Measurements from ENCODE around the gene CALY. TPM values are rescaled to one million over a fixed set of nuclear protein-coding genes. Genes with fewer than 3 reads are reported as not detected.

CALY gene
- total RNA-seq, 2 donors from 2014 or later, result 0.98 TPM; not detected in 1

- H3K4me3 ChIP-seq, result peak overlapping the region; percentile 19 to 43
These were observed 18.1 kb downstream of the CALY start for GRCh38 chr10:133318494-133319127.

DNA sequence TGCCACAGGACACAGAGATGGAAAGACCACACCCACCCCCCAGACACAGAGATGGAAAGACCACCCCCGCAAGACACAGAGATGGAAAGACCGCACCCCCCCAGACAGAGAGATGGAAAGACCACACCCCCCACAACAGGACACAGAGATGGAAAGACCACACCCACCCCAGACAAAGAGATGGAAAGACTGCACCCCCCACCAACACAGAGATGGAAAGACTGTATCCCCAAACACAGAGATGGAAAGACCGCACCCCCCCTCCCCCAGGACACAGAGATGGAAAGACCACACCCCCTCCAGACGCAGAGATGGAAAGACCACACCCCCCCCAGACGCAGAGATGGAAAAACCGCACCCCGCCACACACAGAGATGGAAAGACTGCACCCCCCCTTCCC is 20.0 kb downstream of the CALY start:
- Histone ChIP-seq H3K36me3 (no peaks in the 10 kb centered on the region), H3K4me3 (no peak overlapping the region), H3K27ac (no peak overlapping the region), H3K9me3 (no peaks in the 10 kb centered on the region), H3K27me3 (peaks cover 0 to 3% of the 10 kb centered on the region in 2 donors), H3K4me1 (peaks cover 0 to 10% of the 10 kb centered on the region in 2 donors)
- DNase-seq (ENCODE audit: low spot score), result no peak
- TF ChIP-seq, protein P1, sequence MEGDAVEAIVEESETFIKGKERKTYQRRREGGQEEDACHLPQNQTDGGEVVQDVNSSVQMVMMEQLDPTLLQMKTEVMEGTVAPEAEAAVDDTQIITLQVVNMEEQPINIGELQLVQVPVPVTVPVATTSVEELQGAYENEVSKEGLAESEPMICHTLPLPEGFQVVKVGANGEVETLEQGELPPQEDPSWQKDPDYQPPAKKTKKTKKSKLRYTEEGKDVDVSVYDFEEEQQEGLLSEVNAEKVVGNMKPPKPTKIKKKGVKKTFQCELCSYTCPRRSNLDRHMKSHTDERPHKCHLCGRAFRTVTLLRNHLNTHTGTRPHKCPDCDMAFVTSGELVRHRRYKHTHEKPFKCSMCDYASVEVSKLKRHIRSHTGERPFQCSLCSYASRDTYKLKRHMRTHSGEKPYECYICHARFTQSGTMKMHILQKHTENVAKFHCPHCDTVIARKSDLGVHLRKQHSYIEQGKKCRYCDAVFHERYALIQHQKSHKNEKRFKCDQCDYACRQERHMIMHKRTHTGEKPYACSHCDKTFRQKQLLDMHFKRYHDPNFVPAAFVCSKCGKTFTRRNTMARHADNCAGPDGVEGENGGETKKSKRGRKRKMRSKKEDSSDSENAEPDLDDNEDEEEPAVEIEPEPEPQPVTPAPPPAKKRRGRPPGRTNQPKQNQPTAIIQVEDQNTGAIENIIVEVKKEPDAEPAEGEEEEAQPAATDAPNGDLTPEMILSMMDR (IDR thresholded peaks at IDR 0.05), result no peak

More at GRCh38 chr10:133318494-133319127, 18.1 kb downstream of the CALY start:
- TF ChIP-seq, protein P1 (IDR thresholded peaks at IDR 0.05), result peak; percentile 42 to 75
- peaks cover 0 to 10% of the 10 kb centered on the region in 2 donors for H3K4me1 ChIP-seq
- H3K36me3 ChIP-seq, result no peaks in the 10 kb centered on the region
- no peaks in the 10 kb centered on the region for H3K9me3 ChIP-seq
- peaks cover 0 to 3% of the 10 kb centered on the region in 2 donors for H3K27me3 ChIP-seq
- no peak overlapping the region for H3K27ac ChIP-seq
- no peak for DNase-seq (ENCODE audit: low spot score)

- H3K4me1 ChIP-seq, result peaks cover 0 to 10% of the 10 kb centered on the region in 2 donors
- TF ChIP-seq, protein P1 (IDR thresholded peaks at IDR 0.05), result no peak
- H3K27me3 ChIP-seq, result peaks cover 0 to 3% of the 10 kb centered on the region in 2 donors
- no peaks in the 10 kb centered on the region for H3K36me3 ChIP-seq
- no peak for DNase-seq (ENCODE audit: low spot score)
- H3K27ac ChIP-seq, result no peak overlapping the region
- H3K9me3 ChIP-seq, result no peaks in the 10 kb centered on the region
- no peak overlapping the region for H3K4me3 ChIP-seq
These were observed 20.4 kb downstream of the CALY start for GRCh38 chr10:133316266-133316665.

GRCh38 chr10:133315847-133316246 is 20.8 kb downstream of the CALY start:
- Histone ChIP-seq H3K27ac (no peak overlapping the region), H3K36me3 (no peaks in the 10 kb centered on the region), H3K27me3 (peaks cover 0 to 3% of the 10 kb centered on the region in 2 donors), H3K4me3 (no peak overlapping the region), H3K9me3 (no peaks in the 10 kb centered on the region), H3K4me1 (peaks cover 0 to 10% of the 10 kb centered on the region in 2 donors)
- TF ChIP-seq, protein P1 (IDR thresholded peaks at IDR 0.05), result no peak
- no peak for DNase-seq (ENCODE audit: low spot score)

GRCh38 chr10:133314911-133315310 is 21.8 kb downstream of the CALY start:
- no peak for DNase-seq (ENCODE audit: low spot score)
- TF ChIP-seq, protein P1 (IDR thresholded peaks at IDR 0.05), result no peak
- no peaks in the 10 kb centered on the region for H3K36me3 ChIP-seq

GRCh38 chr10:133313192-133313591 is 23.5 kb downstream of the CALY start:
- no peak for DNase-seq (ENCODE audit: low spot score)
- Histone ChIP-seq H3K27me3 (no peaks in the 10 kb centered on the region), H3K36me3 (no peaks in the 10 kb centered on the region), H3K27ac (no peak overlapping the region), H3K9me3 (no peaks in the 10 kb centered on the region), H3K4me3 (no peak overlapping the region), H3K4me1 (peaks cover 0 to 8% of the 10 kb centered on the region in 2 donors)
- TF ChIP-seq, protein P1 (IDR thresholded peaks at IDR 0.05), result no peak

More at GRCh38 chr10:133314911-133315310, 21.8 kb downstream of the CALY start:
- peaks cover 0 to 10% of the 10 kb centered on the region in 2 donors for H3K4me1 ChIP-seq
- H3K27ac ChIP-seq, result no peak overlapping the region
- H3K4me3 ChIP-seq, result no peak overlapping the region
- peaks cover 0 to 3% of the 10 kb centered on the region in 2 donors for H3K27me3 ChIP-seq
- no peaks in the 10 kb centered on the region for H3K9me3 ChIP-seq

Data from right atrium auricular region (tissue), 2 donors.